ENCODE data around the gene IP6K3.

The IP6K3 gene

GRCh38 chr6:33737267-33738026 is 9.3 kb downstream of the IP6K3 start:
- Histone ChIP-seq H3K36me3 (ENCODE audit: control insufficient read depth, insufficient read depth, low read length) (no peaks in the 10 kb centered on the region), H3K4me3 (replicated peaks; ENCODE audit: low read depth, low read length) (no peak overlapping the region), H3K27me3 (replicated peaks; ENCODE audit: control insufficient read depth, insufficient read depth, low read length) (no peaks in the 10 kb centered on the region; the same call in none of the 2 replicates)
- TF ChIP-seq, protein P1, sequence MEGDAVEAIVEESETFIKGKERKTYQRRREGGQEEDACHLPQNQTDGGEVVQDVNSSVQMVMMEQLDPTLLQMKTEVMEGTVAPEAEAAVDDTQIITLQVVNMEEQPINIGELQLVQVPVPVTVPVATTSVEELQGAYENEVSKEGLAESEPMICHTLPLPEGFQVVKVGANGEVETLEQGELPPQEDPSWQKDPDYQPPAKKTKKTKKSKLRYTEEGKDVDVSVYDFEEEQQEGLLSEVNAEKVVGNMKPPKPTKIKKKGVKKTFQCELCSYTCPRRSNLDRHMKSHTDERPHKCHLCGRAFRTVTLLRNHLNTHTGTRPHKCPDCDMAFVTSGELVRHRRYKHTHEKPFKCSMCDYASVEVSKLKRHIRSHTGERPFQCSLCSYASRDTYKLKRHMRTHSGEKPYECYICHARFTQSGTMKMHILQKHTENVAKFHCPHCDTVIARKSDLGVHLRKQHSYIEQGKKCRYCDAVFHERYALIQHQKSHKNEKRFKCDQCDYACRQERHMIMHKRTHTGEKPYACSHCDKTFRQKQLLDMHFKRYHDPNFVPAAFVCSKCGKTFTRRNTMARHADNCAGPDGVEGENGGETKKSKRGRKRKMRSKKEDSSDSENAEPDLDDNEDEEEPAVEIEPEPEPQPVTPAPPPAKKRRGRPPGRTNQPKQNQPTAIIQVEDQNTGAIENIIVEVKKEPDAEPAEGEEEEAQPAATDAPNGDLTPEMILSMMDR (IDR thresholded peaks at IDR 0.05; ENCODE audit: insufficient read depth, low read length, poor library complexity, severe bottlenecking): no peak
- no peak for DNase-seq (ENCODE audit: extremely low read depth, insufficient read length)

DNA sequence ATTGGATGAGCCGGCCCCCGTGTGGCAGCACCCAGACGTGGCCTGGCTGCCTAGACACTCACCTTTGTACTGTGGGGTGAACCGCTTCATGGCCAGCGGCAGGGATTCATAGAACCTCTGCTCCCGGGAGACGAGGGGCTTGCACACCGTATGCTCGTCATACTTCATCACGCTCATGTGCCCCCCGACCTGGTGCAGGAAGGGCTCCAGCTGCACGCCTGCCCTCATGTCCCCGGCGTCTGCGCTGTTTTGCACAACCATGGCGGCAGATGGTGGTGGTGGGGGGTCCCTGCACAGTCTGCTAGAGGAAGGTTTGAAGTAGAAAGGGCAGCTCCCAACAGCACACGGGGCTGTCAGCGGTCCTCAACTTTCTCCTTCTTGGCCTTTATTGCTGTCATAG is 11.5 kb downstream of the IP6K3 start:
- Histone ChIP-seq H3K36me3 (ENCODE audit: control insufficient read depth, insufficient read depth, low read length) (no peaks in the 10 kb centered on the region), H3K27me3 (replicated peaks; ENCODE audit: control insufficient read depth, insufficient read depth, low read length) (no peaks in the 10 kb centered on the region; the same call in none of the 2 replicates), H3K4me3 (replicated peaks; ENCODE audit: low read depth, low read length) (no peak overlapping the region)
- DNase-seq (ENCODE audit: extremely low read depth, insufficient read length): no peak
- TF ChIP-seq, protein P1 (IDR thresholded peaks at IDR 0.05; ENCODE audit: insufficient read depth, low read length, poor library complexity, severe bottlenecking): no peak

DNA sequence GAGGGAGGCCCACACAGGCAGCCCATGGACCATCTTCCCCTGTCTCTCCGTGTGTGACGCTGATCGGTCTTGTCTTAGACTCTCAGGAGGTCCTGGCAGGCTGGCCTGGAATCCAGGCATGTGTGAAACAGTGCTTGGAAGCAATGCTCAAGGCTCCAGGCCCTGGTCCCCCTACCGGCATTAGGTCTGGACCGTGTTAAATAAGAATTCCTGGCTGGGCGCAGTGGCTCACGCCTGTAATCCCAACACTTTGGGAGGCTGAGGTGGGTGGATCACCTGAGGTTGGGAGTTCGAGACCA is 13.0 kb downstream of the IP6K3 start:
- no peak for DNase-seq (ENCODE audit: extremely low read depth, insufficient read length)
- Histone ChIP-seq H3K4me3 (replicated peaks; ENCODE audit: low read depth, low read length) (no peak overlapping the region), H3K36me3 (ENCODE audit: control insufficient read depth, insufficient read depth, low read length) (no peaks in the 10 kb centered on the region), H3K27me3 (replicated peaks; ENCODE audit: control insufficient read depth, insufficient read depth, low read length) (no peaks in the 10 kb centered on the region; the same call in none of the 2 replicates)
- TF ChIP-seq, protein P1 (IDR thresholded peaks at IDR 0.05; ENCODE audit: insufficient read depth, low read length, poor library complexity, severe bottlenecking): no peak

DNA sequence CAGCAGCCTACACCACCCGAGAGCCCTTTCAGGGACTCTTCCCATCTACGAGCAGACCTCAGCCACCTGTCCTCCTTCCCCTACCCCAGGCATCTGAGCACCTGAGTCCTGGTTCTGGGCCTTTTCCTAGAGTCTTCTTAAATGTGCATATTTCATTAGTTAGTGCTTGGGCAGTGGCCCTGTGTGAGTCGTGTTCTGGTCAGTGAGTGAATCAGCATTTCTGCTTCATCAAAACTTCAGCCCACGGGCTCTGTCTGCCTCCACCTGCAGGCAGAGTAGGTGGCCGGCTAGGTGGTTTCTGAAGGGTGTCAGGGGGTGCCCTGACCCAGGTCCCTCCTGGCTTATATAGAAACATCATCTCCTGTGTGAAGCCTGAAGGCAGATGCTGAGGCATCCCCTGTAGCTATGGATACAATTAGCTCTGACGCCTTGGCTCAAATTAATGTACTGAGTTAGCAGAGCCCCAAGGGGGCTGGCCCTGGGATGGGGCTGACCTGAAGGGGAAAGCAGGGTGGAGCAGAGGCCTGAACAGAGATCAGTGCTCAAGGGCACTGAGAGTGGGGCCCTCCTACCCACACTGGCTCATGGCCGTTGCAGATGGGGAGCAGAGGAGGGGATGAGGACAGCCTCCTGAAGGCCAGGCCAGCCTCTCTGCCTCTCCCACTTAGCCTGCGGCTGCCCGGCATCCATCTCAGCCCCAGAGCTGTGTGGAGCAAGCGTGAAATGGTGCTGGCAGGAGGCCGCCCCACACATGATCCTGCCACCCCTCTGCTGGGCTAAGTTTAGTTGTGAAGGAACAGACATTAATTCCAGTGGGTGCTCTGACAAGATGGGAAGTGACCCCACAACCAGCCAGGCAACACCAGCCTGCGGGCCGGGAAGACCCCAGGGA is 13.6 kb downstream of the IP6K3 start:
- TF ChIP-seq, protein P1 (IDR thresholded peaks at IDR 0.05; ENCODE audit: insufficient read depth, low read length, poor library complexity, severe bottlenecking): no peak
- Histone ChIP-seq H3K36me3 (ENCODE audit: control insufficient read depth, insufficient read depth, low read length) (no peaks in the 10 kb centered on the region), H3K27me3 (replicated peaks; ENCODE audit: control insufficient read depth, insufficient read depth, low read length) (no peaks in the 10 kb centered on the region; the same call in none of the 2 replicates), H3K4me3 (replicated peaks; ENCODE audit: low read depth, low read length) (no peak overlapping the region)
- DNase-seq (ENCODE audit: extremely low read depth, insufficient read length): no peak

GRCh38 chr6:33732385-33732784 is 14.3 kb downstream of the IP6K3 start:
- Histone ChIP-seq H3K36me3 (ENCODE audit: control insufficient read depth, insufficient read depth, low read length) (no peaks in the 10 kb centered on the region), H3K4me3 (replicated peaks; ENCODE audit: low read depth, low read length) (no peak overlapping the region), H3K27me3 (replicated peaks; ENCODE audit: control insufficient read depth, insufficient read depth, low read length) (no peaks in the 10 kb centered on the region; the same call in none of the 2 replicates)
- no peak for DNase-seq (ENCODE audit: extremely low read depth, insufficient read length)
- TF ChIP-seq, protein P1 (IDR thresholded peaks at IDR 0.05; ENCODE audit: insufficient read depth, low read length, poor library complexity, severe bottlenecking): no peak

All from GM06990 (cell line).